ENCODE results near the gene ZNF532. TPM values are rescaled to one million over a fixed set of nuclear protein-coding genes. Genes with fewer than 3 reads are reported as not detected.

ZNF532 gene, protein sequence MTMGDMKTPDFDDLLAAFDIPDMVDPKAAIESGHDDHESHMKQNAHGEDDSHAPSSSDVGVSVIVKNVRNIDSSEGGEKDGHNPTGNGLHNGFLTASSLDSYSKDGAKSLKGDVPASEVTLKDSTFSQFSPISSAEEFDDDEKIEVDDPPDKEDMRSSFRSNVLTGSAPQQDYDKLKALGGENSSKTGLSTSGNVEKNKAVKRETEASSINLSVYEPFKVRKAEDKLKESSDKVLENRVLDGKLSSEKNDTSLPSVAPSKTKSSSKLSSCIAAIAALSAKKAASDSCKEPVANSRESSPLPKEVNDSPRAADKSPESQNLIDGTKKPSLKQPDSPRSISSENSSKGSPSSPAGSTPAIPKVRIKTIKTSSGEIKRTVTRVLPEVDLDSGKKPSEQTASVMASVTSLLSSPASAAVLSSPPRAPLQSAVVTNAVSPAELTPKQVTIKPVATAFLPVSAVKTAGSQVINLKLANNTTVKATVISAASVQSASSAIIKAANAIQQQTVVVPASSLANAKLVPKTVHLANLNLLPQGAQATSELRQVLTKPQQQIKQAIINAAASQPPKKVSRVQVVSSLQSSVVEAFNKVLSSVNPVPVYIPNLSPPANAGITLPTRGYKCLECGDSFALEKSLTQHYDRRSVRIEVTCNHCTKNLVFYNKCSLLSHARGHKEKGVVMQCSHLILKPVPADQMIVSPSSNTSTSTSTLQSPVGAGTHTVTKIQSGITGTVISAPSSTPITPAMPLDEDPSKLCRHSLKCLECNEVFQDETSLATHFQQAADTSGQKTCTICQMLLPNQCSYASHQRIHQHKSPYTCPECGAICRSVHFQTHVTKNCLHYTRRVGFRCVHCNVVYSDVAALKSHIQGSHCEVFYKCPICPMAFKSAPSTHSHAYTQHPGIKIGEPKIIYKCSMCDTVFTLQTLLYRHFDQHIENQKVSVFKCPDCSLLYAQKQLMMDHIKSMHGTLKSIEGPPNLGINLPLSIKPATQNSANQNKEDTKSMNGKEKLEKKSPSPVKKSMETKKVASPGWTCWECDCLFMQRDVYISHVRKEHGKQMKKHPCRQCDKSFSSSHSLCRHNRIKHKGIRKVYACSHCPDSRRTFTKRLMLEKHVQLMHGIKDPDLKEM (N-terminal part only)
- total RNA-seq, result 10 to 100 TPM in 1 of 2 donors, 1 to 10 TPM in 1; 5.6 to 14.8 TPM

DNA sequence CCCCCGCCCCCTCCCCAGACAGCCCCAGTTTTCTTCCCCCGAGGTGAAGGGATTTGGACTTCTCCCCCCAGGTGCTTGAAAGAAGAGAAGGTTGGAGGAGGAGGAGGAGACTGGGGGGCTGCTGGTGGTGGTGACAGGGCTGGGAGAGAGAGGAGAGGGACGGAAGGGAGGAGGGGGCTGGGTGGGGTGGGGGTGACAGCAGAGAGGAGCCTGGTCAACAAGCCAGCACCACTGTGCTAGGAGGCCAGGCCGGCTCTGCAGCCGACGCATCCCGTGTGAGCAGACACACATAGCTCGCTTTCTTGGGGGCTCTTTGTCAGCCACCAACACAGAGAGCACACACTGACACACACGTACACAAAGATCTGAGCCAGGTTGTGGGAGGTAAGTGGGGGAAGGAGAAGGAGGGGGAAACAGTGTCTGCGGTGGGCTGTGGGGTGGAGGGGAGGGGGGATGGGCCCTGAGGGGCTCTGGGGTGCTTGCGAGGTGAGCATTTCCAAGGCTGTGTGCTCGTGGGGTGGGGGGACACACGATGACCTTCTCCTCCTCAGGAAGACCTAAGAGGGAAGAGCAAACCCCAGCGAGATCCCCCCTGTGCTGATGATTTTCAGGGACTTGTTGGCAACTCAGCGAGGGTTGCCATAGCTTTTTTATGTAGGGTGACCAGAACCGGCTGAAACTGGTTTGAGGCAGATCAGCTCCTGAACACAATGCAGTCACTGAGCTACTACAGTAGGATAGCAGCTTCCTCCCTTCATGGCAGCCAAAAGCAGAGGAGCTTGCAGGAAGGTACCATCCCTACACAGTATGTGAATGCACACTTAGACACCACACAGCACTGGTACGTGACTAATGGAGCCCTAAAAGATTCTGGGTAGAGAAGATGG lies at the start of gene ZNF532:
Gene ZNF532 (plus strand): TSS at position 732 of the 887 bp plus-strand sequence. CDS start 53,411 bp downstream, outside the sequence.
- H3K9me3 ChIP-seq, result no peaks in the 10 kb centered on the region
- DNase-seq, result peak; percentile 60
- no peaks in the 10 kb centered on the region for H3K4me1 ChIP-seq
- H3K4me3 ChIP-seq, result peak within 1 kb of the TSS; percentile 23
- TF ChIP-seq, protein P1, sequence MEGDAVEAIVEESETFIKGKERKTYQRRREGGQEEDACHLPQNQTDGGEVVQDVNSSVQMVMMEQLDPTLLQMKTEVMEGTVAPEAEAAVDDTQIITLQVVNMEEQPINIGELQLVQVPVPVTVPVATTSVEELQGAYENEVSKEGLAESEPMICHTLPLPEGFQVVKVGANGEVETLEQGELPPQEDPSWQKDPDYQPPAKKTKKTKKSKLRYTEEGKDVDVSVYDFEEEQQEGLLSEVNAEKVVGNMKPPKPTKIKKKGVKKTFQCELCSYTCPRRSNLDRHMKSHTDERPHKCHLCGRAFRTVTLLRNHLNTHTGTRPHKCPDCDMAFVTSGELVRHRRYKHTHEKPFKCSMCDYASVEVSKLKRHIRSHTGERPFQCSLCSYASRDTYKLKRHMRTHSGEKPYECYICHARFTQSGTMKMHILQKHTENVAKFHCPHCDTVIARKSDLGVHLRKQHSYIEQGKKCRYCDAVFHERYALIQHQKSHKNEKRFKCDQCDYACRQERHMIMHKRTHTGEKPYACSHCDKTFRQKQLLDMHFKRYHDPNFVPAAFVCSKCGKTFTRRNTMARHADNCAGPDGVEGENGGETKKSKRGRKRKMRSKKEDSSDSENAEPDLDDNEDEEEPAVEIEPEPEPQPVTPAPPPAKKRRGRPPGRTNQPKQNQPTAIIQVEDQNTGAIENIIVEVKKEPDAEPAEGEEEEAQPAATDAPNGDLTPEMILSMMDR (IDR thresholded peaks at IDR 0.05), result no peak
- peak within 1 kb of the TSS; percentile 28 to 68 for H3K9ac ChIP-seq (ENCODE audit: low read depth in 2 of 2, low read length in 2 of 2)
- intact Hi-C loops (cut with DNase I), result no loop called here
- H3K27me3 ChIP-seq, result no peaks in the 10 kb centered on the region
- no peaks in the 10 kb centered on the region for H3K36me3 ChIP-seq
- peak within 1 kb of the TSS; percentile 83 for H3K27ac ChIP-seq

DNA sequence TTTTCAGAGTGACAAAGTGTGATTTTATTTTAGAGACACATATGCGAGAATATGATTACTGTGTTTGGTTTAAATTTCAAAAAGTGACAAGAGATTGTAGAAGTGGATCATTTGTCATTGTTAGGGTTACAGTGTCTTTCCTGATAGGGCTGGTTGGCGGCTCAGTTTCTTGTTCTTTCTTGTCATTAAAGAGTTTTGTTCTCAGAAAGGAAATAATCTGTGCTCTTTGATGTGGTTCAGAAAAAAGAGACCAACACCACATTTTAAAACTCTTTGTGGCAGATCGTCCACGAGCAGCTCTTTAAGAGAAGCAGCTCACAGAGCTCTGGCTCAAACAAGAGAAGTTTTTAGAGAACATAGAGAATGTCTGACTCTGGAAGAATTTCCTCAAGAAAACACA lies 45.6 kb upstream of the ZNF532 start:
- no peaks in the 10 kb centered on the region for H3K4me1 ChIP-seq
- TF ChIP-seq, protein P1 (IDR thresholded peaks at IDR 0.05), result no peak
- no peak overlapping the region for H3K9ac ChIP-seq (ENCODE audit: low read depth in 2 of 2, low read length in 2 of 2)
- intact Hi-C loops (cut with DNase I), result no loop called here
- no peaks in the 10 kb centered on the region for H3K27me3 ChIP-seq
- H3K36me3 ChIP-seq, result no peaks in the 10 kb centered on the region
- no peak overlapping the region for H3K27ac ChIP-seq
- H3K4me3 ChIP-seq, result no peak overlapping the region
- no peaks in the 10 kb centered on the region for H3K9me3 ChIP-seq
- DNase-seq, result no peak

DNA sequence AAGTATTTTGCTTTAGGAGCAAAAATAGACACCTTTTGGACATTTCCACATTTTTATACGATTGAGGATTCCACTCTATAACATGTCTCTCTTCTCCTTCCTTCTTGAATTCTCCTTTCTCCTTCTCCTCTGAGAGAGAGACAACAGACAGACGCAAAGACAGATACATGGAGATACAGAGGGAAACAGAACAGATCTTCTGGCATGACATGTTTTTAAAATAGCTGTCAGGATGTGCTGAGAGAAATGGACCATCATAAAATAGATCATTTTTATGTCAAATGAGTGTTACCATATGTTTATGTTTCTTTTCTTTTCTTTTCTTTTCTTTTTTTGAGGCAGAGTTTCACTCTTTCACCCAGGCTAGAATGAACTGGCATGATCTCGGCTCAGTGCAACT lies 44.4 kb upstream of the ZNF532 start:
- no peaks in the 10 kb centered on the region for H3K36me3 ChIP-seq
- H3K4me3 ChIP-seq, result no peak overlapping the region
- intact Hi-C loops (cut with DNase I), result no loop called here
- no peaks in the 10 kb centered on the region for H3K4me1 ChIP-seq
- no peak for DNase-seq
- no peaks in the 10 kb centered on the region for H3K9me3 ChIP-seq
- no peak overlapping the region for H3K27ac ChIP-seq
- TF ChIP-seq, protein P1 (IDR thresholded peaks at IDR 0.05), result no peak
- no peak overlapping the region for H3K9ac ChIP-seq (ENCODE audit: low read depth in 2 of 2, low read length in 2 of 2)
- H3K27me3 ChIP-seq, result no peaks in the 10 kb centered on the region

DNA sequence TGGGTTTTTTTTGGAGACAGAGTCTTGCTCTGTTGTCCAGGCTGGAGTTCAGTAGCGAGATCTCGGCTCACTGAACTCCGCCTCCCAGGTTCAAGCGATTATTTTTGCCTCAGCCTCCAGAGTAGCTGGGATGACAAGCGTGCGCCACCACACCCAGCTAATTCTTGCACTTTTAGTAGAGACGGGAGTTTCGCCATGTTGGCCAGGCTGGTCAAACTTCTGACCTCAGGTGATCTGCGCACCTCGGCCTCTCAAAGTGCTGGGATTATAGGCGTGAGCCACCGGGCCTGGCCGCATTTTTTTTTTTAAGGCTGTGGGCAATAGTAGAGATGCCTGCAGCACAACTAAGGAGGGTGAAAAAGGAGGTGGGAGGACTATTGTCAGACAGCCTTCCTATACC lies 41.7 kb upstream of the ZNF532 start:
- Histone ChIP-seq H3K4me3 (no peak overlapping the region), H3K9me3 (no peaks in the 10 kb centered on the region), H3K27me3 (no peaks in the 10 kb centered on the region), H3K27ac (no peak overlapping the region), H3K4me1 (no peaks in the 10 kb centered on the region), H3K36me3 (no peaks in the 10 kb centered on the region), H3K9ac (ENCODE audit: low read depth in 2 of 2, low read length in 2 of 2) (no peak overlapping the region)
- DNase-seq, result no peak
- TF ChIP-seq, protein P1 (IDR thresholded peaks at IDR 0.05), result no peak
- intact Hi-C loops (cut with DNase I), result no loop called here
